Measurements from ENCODE around the gene ATOH1. TPM values are rescaled to one million over a fixed set of nuclear protein-coding genes. Genes with fewer than 3 reads are reported as not detected.

Gene ATOH1
- total and polyA plus RNA-seq, 9 donors, result not detected

DNA sequence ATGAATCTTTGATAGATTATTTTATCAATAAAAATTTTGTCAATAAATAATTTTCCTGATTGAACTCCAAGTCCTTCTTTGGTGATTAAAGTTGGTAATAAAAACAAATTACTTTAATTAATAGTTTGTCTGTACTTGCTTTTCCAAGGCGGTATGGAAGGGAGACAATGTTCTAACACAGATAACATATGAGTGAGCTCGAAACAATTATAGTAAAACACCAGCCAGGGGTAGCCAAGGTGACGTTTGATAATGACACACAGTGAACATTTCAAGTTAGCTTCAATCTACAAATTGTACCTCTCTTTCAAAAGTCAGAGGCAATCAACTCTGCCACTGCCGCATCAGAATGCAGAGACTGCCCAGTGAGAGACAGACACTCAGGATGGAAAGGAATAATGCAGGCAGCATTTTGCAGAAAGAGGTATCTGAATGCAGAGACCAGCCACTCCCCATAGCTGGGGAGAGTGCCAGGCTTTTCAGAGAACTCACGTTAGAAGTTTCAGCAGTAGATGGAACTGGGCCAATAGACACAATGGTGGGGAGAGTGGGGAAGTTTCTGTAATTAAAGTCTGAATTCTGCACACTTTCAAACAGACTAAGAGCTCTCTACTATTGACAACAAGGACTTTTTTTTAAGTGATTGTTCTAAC, 18.1 kb upstream of the ATOH1 start:
- Histone ChIP-seq H3K36me3 (no peaks in the 10 kb centered on the region), H3K4me3 (no peak overlapping the region), H3K9me3 (no peaks in the 10 kb centered on the region), H3K27me3 (no peaks in the 10 kb centered on the region), H3K27ac (no peak overlapping the region), H3K4me1 (ENCODE audit: insufficient read depth) (peaks cover 5% of the 10 kb centered on the region)
- TF ChIP-seq POLR2A (IDR thresholded peaks at IDR 0.05) (no peak), EP300 (IDR thresholded peaks at IDR 0.05) (no peak)
- TF ChIP-seq, protein P1, sequence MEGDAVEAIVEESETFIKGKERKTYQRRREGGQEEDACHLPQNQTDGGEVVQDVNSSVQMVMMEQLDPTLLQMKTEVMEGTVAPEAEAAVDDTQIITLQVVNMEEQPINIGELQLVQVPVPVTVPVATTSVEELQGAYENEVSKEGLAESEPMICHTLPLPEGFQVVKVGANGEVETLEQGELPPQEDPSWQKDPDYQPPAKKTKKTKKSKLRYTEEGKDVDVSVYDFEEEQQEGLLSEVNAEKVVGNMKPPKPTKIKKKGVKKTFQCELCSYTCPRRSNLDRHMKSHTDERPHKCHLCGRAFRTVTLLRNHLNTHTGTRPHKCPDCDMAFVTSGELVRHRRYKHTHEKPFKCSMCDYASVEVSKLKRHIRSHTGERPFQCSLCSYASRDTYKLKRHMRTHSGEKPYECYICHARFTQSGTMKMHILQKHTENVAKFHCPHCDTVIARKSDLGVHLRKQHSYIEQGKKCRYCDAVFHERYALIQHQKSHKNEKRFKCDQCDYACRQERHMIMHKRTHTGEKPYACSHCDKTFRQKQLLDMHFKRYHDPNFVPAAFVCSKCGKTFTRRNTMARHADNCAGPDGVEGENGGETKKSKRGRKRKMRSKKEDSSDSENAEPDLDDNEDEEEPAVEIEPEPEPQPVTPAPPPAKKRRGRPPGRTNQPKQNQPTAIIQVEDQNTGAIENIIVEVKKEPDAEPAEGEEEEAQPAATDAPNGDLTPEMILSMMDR (IDR thresholded peaks at IDR 0.05), result no peak
- 14 to 28% (median 27%) methylated on average over 5 of the region's 5 CpGs for WGBS, 3 donors
- DNase-seq, result peak in 3 of 5 donors; percentile 28 to 52 (median 38)
- intact Hi-C loops (cut with DNase I), result no loop called here

DNA sequence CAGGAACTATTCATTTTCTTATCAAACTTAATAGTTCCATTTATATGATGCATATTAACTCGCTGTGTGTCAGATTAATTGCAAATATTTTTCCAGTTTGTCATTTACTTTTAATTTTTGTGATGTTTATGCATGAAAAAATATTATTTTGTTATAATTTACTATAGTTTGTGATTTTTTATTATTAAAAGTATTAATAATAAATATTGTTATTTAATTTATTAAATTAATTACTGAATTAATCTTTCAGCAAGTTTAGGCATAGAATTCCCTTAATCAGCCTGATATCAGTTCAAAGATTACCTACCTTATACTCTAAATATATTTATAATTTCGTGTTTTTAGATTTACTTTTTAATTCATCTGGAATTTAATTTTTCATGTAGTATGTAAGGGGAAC, 15.5 kb upstream of the ATOH1 start:
- H3K27ac ChIP-seq, result no peak overlapping the region
- intact Hi-C loops (cut with DNase I), result no loop called here
- H3K4me3 ChIP-seq, result no peak overlapping the region
- H3K27me3 ChIP-seq, result no peaks in the 10 kb centered on the region
- no peak for DNase-seq
- H3K4me1 ChIP-seq (ENCODE audit: insufficient read depth), result peaks cover 5% of the 10 kb centered on the region
- H3K36me3 ChIP-seq, result no peaks in the 10 kb centered on the region
- TF ChIP-seq EP300 (IDR thresholded peaks at IDR 0.05), result no peak
- TF ChIP-seq, protein P1 (IDR thresholded peaks at IDR 0.05), result no peak
- 84 to 89% (median 84%) methylated on average over 2 of the region's 2 CpGs for WGBS, 3 donors
- H3K9me3 ChIP-seq, result no peaks in the 10 kb centered on the region

DNA sequence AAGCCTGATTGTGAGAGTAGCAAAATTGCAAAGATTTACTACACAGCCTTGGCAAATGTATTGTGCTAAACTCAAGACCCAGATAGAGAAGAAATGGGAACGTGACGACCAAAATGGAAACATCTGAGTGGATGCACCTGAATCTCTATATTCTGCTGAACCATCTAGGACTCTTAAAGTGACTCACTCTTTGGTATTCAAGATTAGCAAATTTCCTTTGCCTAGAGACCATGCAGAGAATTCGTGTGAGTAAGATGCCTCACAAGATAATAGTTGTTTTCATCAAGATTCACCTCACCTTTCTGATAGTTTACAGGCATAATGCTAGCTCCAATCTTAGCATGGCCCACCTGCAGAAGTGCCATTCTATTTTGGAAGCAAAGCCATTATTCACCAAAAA, 14.4 kb upstream of the ATOH1 start:
- Histone ChIP-seq H3K4me3 (no peak overlapping the region), H3K27me3 (no peaks in the 10 kb centered on the region), H3K9me3 (no peaks in the 10 kb centered on the region), H3K4me1 (ENCODE audit: insufficient read depth) (peaks cover 5% of the 10 kb centered on the region), H3K27ac (no peak overlapping the region), H3K36me3 (no peaks in the 10 kb centered on the region)
- WGBS, 3 donors, result 78 to 86% (median 81%) methylated on average over 3 of the region's 3 CpGs
- DNase-seq, result no peak
- intact Hi-C loops (cut with DNase I), result no loop called here
- TF ChIP-seq, protein P1 (IDR thresholded peaks at IDR 0.05), result no peak
- no peak for TF ChIP-seq POLR2A (IDR thresholded peaks at IDR 0.05)
- no peak for TF ChIP-seq EP300 (IDR thresholded peaks at IDR 0.05)

DNA sequence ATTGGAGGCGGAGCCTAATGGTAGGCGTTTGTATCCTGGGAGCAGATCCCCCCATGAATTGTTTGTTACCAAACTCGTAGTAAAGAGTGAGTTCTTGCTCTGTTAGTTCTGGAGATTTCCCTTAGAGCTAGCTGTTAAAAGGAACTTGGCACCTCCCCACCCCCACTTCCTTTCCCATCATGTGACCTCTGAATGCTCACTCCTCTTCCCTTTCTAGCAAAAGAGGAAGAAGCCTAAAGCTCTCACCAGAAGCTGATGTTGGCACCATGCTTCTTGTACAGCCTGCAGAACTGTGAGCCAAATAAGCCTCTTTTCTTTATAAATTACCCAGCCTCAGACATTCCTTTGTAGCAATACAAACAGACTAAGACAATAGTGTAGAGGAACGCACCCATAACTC, 13.8 kb upstream of the ATOH1 start:
- DNase-seq, result no peak
- Histone ChIP-seq H3K4me3 (no peak overlapping the region), H3K4me1 (ENCODE audit: insufficient read depth) (peaks cover 4% of the 10 kb centered on the region), H3K27me3 (no peaks in the 10 kb centered on the region), H3K36me3 (no peaks in the 10 kb centered on the region), H3K27ac (no peak overlapping the region), H3K9me3 (no peaks in the 10 kb centered on the region)
- WGBS, 3 donors, result 57 to 63% (median 62%) methylated on average over 4 of the region's 4 CpGs
- TF ChIP-seq, protein P1 (IDR thresholded peaks at IDR 0.05), result no peak
- TF ChIP-seq POLR2A (IDR thresholded peaks at IDR 0.05) (no peak), EP300 (IDR thresholded peaks at IDR 0.05) (no peak)
- intact Hi-C loops (cut with DNase I), result no loop called here
